Activated T-cell treated with anti-CD3 and anti-CD28 coated beads, Interleukin-2, amount 50 U/mL, for 72 hours (primary cell): ENCODE results near the gene GAP43. TPM values are rescaled to one million over a fixed set of nuclear protein-coding genes. Genes with fewer than 3 reads are reported as not detected.

Source experiments
- ATAC-seq, 2 donors: fragments of 150-1000 bp; cut with Tn5 transposase; replicated peaks in 1 of 2; 2 replicates each; pipeline ENCODE4 v1.10.0; 2021; ENCODE audit warnings: moderate library complexity in 2 of 2, mild to moderate bottlenecking in 1 of 2
- DNase-seq, 2 donors: peaks; one replicate each; pipeline ENCODE4 v3.0.0; 2021 to 2022; ENCODE audit warnings: mixed read lengths in 1 of 2
- H3K27ac Mint-ChIP-seq: one replicate; pipeline ENCODE4 v1.8.0; 2022; ENCODE audit warnings: mild to moderate bottlenecking, moderate library complexity, mixed read lengths
- H3K27me3 Mint-ChIP-seq: one replicate; pipeline ENCODE4 v1.8.0; 2022; ENCODE audit warnings: low read depth, mixed read lengths
- H3K36me3 Mint-ChIP-seq, 2 donors: one replicate each; pipeline ENCODE4 v1.8.0; 2022; ENCODE audit warnings: mixed read lengths in 2 of 2, mild to moderate bottlenecking in 1 of 2; ENCODE audit not compliant: insufficient read depth in 2 of 2
- H3K4me1 Mint-ChIP-seq: one replicate; pipeline ENCODE4 v1.8.0; 2022; ENCODE audit warnings: low read depth, mixed read lengths
- H3K4me3 Mint-ChIP-seq, 2 donors: one replicate each; pipeline ENCODE4 v1.8.0; 2022; ENCODE audit warnings: mild to moderate bottlenecking in 2 of 2, mixed read lengths in 2 of 2, moderate library complexity in 2 of 2
- H3K9me3 Mint-ChIP-seq, 2 donors: one replicate each; pipeline ENCODE4 v1.8.0; 2022; ENCODE audit warnings: mixed read lengths in 2 of 2
- total RNA-seq, 2 donors: library from RNA; stranded (reverse); gene quantifications; one replicate each; pipeline ENCODE4 v1.2.3, GENCODE V29; 2022

Gene GAP43
- total RNA-seq, 2 donors from 2014 or later: not detected

DNA sequence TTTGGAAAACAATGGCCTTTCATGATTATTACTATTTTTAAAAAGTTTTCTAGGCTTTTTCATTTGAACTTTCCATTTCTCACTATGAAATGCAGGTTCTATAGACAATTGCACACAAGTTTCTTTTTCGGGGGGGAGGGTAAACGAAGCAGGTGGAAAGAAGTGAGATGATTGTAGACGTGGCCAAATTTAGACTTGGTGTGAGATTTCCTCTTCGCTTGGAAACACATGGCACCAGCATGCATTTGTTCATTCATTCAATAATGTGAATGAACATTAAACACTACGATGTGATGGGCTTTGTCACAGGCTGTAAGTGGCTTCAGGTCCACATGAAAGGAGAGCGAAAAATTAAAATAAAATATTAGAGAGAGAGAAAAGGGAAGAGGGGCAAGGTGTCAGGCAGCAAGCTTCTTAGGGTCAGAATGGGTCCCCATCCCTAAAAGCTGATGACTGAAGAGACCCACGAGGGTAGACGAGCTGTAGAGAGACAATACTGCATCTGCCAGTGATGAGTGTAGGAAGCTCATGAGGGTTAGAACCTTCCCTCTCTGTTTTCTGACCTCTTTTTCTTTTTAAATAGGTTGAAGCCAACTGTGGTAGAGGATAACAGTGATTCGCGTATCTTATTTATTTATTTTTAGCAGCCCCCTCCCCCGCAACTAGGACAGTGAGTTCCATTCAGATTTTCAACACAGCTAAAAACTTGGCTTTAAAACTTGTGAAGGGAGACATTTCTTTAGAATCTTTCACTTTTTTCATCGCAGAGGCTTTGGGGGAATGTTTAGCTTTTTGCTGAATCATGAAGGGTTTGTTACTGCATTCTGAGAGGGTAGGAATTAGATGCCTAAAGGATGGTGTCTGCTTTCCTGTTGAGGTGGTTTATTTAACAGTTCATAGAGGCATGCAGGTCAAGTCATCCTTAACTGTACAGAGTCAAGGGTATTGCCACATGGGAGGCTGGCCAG is 36.2 kb downstream of the GAP43 start:
- no peak for ATAC-seq
- peaks cover 58% of the 10 kb centered on the region for H3K4me1 Mint-ChIP-seq
- no peaks in the 10 kb centered on the region for H3K36me3 Mint-ChIP-seq
- peak overlapping the region; percentile 80 to 96 for H3K4me3 Mint-ChIP-seq
- H3K27ac Mint-ChIP-seq: peak overlapping the region; percentile 55
- DNase-seq: no peak
- H3K9me3 Mint-ChIP-seq: no peaks in the 10 kb centered on the region
- H3K27me3 Mint-ChIP-seq: peaks cover 6% of the 10 kb centered on the region

DNA sequence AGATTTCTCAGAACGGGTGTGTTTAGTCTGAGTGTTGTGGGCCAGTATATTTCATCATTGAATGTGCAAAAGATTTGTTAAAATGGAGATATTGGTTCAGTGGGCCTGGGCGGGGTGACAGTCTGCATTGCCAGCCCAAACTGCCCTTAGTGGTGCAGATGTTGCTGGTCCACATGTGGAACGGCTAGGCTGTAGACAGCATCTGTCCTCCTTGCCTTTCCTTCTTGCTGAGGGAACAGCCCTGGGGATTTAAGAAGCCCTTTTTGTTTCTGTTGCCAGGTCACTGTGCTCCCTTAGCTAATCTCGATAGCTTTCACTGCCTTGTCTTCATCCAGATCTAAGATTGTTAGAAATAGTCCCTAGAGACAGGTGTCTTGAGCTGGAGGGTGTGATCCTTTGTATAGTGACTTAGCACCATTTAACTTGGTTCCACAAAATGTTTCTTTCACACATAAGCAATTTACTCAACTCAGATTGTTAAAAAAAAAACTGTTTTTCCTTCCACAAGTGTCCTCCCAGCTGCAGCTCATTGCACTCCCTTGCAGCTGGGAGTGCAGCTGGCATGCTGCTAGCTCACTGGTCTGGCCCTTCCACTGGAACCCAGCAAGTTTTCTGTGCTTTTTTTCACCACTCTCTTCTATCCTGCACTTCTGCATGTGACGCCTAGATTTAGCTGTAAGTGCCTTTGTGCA is 37.5 kb downstream of the GAP43 start:
- ATAC-seq (no peak), DNase-seq (no peak)
- peaks cover 55% of the 10 kb centered on the region for H3K4me1 Mint-ChIP-seq
- H3K36me3 Mint-ChIP-seq: no peaks in the 10 kb centered on the region
- no peaks in the 10 kb centered on the region for H3K9me3 Mint-ChIP-seq
- H3K27me3 Mint-ChIP-seq: peaks cover 14% of the 10 kb centered on the region
- H3K4me3 Mint-ChIP-seq: no peak overlapping the region
- H3K27ac Mint-ChIP-seq: no peak overlapping the region

DNA sequence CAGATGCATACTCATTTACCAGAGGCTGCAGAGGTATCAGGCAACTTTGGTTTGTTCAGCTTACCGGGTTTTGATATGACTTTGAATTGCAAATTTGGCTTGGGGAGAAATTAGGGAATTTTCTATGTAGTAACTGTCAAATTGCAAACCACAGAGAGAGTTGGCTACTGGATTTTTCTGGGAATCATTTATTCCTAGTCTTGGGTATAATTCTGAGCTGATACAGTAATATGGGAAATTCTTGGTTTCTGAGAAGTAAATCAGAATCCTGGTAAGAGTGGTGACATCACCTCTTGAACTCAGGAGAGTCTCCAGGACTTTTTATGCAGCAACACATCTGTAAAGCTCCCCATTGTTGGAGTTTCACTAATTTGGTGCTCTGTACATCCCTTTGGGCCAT is 39.0 kb downstream of the GAP43 start:
- Mint-ChIP-seq H3K36me3 (no peaks in the 10 kb centered on the region), H3K27ac (no peak overlapping the region), H3K4me3 (no peak overlapping the region), H3K9me3 (no peaks in the 10 kb centered on the region), H3K27me3 (peaks cover 22% of the 10 kb centered on the region), H3K4me1 (peaks cover 58% of the 10 kb centered on the region)
- DNase-seq: no peak
- ATAC-seq: no peak

DNA sequence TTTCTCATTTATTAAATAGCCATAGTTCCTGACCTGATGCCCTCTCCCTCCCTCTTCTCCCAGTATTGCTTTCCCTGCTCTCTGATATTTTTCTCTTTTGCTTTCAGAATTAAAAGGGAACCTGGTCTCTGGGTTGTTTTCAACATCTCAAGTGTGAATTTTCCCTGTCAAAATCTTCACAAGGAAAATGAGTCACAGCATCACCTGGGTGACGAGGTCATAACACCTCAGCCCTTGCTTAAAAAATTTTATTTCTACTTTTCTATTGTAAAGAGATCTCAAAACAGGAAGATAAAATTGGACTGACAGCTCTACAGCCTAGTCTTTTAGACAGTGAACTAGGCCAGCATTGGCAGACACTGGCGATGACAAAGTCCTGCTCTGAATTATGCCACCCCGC is 40.1 kb downstream of the GAP43 start:
- no peak for ATAC-seq
- H3K4me1 Mint-ChIP-seq: peaks cover 54% of the 10 kb centered on the region

DNA sequence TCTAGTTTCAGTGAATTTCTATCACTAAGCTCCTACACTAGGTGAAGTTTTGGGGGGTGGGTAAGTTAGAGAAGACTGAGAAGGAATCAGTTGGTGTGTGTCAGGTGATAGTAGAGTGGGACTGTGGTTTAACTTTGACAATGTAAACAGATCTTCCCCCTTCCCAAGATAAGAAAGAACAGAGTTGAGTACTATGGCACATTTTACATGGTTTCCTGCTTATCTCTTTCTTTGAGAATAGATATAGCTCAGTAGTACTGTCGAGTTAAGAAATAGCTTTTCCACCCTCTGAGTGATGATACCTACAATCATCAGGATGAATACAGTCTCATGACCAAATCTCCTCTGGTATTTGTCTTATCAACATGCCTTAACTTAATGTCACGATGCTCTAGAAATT is 42.8 kb downstream of the GAP43 start:
- ATAC-seq (no peak), DNase-seq (no peak)
- Mint-ChIP-seq H3K27ac (no peak overlapping the region), H3K36me3 (no peaks in the 10 kb centered on the region), H3K9me3 (no peaks in the 10 kb centered on the region), H3K4me3 (no peak overlapping the region), H3K27me3 (peaks cover 22% of the 10 kb centered on the region), H3K4me1 (peaks cover 35% of the 10 kb centered on the region)

More for the DNA sequence above, 40.1 kb downstream of the GAP43 start:
- H3K36me3 Mint-ChIP-seq: no peaks in the 10 kb centered on the region
- no peak for DNase-seq
- H3K27me3 Mint-ChIP-seq: peaks cover 22% of the 10 kb centered on the region
- no peak overlapping the region for H3K27ac Mint-ChIP-seq
- no peak overlapping the region for H3K4me3 Mint-ChIP-seq
- no peaks in the 10 kb centered on the region for H3K9me3 Mint-ChIP-seq

DNA sequence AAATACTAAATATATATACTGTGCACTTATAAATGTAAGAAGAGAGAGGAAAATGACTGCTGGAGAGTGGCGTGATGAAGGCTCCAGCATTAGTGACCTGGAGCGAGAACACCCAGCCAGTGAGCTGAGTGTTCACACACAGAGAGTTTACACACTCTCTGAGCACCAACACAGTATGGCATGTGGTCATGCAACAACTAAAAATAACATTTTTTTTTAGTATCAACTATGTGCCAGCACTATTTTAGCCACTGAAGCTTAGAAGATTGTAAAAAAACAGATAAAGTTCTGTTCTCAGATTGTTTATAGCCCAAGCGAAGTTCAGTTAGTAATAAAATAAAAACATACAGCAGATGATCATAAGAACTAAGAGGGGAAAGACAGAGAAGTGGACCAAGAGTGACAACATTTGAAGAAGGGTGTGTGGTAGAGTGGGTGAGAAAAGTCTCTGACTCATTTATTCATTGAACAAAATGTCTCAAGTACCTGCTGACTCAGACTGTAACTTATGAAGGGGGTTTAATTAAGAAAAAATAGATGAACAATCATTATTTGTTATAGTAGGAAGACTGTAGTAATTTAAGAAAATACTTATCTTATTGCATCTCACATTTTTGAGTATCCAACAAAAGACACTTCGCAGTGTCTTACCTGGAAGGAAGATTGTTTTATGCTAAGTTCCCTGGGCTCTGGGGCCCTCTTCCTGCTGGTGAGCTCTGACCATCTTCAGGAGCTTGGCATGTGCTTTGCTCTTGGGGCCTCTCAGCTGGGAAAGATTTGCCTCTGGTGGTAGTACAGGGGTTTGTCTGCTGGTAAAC is 43.8 kb downstream of the GAP43 start:
- H3K27ac Mint-ChIP-seq: no peak overlapping the region
- DNase-seq: no peak

DNA sequence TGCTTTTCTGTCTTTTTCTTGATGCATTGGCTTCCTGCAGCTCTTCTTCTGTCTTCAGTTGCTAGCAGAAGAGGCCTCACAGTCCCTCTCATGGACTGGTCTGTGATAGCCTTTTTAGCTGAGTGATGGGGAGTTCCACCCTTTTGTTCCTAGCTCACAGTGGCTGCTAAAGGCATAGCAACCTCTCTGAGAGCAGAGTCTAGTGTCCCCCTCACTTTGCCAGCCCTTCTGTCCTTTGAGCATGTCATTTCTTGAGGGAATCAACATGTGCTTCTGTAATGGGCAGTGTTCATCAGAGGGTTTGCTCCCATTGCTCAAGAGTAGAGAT is 44.4 kb downstream of the GAP43 start:
- DNase-seq: no peak
- no peaks in the 10 kb centered on the region for H3K9me3 Mint-ChIP-seq
- no peaks in the 10 kb centered on the region for H3K36me3 Mint-ChIP-seq
- H3K4me3 Mint-ChIP-seq: no peak overlapping the region
- H3K27ac Mint-ChIP-seq: no peak overlapping the region
- ATAC-seq: peak; percentile 37 to 43
- peaks cover 33% of the 10 kb centered on the region for H3K4me1 Mint-ChIP-seq
- peaks cover 36% of the 10 kb centered on the region for H3K27me3 Mint-ChIP-seq

More for the DNA sequence above, 43.8 kb downstream of the GAP43 start:
- H3K4me1 Mint-ChIP-seq: peaks cover 35% of the 10 kb centered on the region
- H3K4me3 Mint-ChIP-seq: no peak overlapping the region
- no peaks in the 10 kb centered on the region for H3K9me3 Mint-ChIP-seq
- no peaks in the 10 kb centered on the region for H3K36me3 Mint-ChIP-seq
- peaks cover 31% of the 10 kb centered on the region for H3K27me3 Mint-ChIP-seq
- peak; percentile 90 to 91 for ATAC-seq

DNA sequence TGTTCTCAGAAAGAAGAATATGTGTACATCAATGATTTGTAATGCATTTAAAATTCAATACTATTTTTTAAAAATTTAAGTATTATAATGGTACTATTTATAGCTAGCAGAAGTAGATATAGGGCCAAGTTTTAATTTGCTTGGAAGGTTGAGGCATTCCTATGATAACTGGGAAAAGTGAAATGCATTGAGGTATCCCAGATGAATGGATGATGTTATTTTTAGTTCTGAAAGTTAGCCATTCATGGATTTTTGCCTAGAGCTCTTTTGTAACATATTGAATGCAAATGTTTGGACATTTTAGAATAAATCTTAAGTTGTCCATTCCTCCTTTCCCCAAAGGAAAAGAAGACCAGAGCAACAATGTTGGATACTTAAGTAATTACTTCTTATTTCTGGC is 47.6 kb downstream of the GAP43 start:
- H3K9me3 Mint-ChIP-seq: no peaks in the 10 kb centered on the region
- DNase-seq: no peak
- H3K27me3 Mint-ChIP-seq: peaks cover 49% of the 10 kb centered on the region
- no peak overlapping the region for H3K27ac Mint-ChIP-seq
- H3K36me3 Mint-ChIP-seq: no peaks in the 10 kb centered on the region
- H3K4me1 Mint-ChIP-seq: peaks cover 20% of the 10 kb centered on the region
- no peak for ATAC-seq
- no peak overlapping the region for H3K4me3 Mint-ChIP-seq

DNA sequence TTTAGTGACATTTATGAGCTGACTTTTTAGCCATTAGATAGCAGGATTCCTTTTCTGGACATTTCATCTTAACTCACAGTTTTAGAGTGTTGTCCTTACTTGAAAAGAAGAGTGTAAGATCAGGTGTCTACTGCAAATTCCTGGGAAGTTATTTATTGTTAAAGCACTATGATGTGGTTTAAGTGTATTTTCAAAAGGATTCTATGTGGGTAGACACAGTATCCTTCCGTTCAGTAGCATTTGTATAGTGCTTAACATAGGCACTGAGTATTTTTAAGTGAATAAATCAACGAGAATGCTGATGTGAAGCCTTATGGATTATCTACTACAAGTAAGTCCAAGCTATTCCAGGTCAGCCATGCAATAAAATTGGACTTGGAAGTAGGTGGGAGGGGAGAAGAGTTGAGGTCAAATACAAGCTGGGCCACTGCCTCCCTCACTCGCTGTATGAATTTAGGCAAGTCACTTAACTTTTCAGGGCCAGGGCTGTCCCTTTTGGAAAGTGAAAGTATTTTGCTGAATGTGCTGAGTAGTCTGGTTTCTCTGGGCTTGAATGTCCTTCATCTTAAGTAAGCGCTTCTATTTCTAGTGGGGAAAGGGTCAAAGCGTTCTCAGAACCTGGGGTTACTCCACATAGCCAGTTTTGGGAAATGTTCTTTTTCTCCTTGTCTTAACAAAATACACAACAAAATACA is 48.6 kb downstream of the GAP43 start:
- no peak overlapping the region for H3K27ac Mint-ChIP-seq
- peaks cover 52% of the 10 kb centered on the region for H3K27me3 Mint-ChIP-seq
- ATAC-seq (no peak), DNase-seq (no peak)
- H3K36me3 Mint-ChIP-seq: no peaks in the 10 kb centered on the region
- H3K4me1 Mint-ChIP-seq: peaks cover 10% of the 10 kb centered on the region
- H3K9me3 Mint-ChIP-seq: no peaks in the 10 kb centered on the region
- H3K4me3 Mint-ChIP-seq: no peak overlapping the region

DNA sequence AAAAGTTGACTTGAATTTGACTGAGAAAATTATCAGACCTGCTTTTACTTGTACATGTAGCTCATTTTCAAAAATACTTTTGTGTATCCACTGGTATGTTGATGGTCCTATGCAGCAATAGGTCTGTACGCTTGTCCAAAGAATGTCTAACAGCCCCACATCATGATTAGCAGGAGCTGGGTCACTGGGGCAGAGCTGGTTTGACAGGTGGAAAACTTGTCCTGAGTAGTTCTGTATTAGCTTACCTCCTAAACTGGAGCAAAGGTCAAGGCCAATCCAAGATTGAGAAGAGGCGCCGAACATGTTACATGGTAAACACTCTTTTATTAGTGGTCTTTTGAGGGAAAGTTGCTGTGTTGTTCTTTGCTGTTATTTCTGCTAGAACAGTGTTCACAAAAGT is 50.6 kb downstream of the GAP43 start:
- no peak overlapping the region for H3K27ac Mint-ChIP-seq
- H3K27me3 Mint-ChIP-seq: peaks cover 71% of the 10 kb centered on the region
- ATAC-seq (no peak), DNase-seq (no peak)
- H3K36me3 Mint-ChIP-seq: no peaks in the 10 kb centered on the region
- H3K4me3 Mint-ChIP-seq: no peak overlapping the region
- H3K4me1 Mint-ChIP-seq: no peaks in the 10 kb centered on the region
- no peaks in the 10 kb centered on the region for H3K9me3 Mint-ChIP-seq

DNA sequence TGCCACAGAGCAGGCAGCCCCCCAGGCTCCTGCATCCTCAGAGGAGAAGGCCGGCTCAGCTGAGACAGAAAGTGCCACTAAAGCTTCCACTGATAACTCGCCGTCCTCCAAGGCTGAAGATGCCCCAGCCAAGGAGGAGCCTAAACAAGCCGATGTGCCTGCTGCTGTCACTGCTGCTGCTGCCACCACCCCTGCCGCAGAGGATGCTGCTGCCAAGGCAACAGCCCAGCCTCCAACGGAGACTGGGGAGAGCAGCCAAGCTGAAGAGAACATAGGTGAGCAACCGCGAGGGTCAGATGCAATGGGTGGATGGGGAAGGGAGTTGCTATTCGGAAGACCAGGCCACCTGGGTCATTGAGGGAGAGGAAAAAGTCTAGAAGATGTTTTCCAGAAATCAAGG is 53.0 kb downstream of the GAP43 start:
- Mint-ChIP-seq H3K9me3 (no peaks in the 10 kb centered on the region), H3K36me3 (no peaks in the 10 kb centered on the region), H3K4me3 (no peak overlapping the region), H3K4me1 (no peaks in the 10 kb centered on the region), H3K27ac (no peak overlapping the region), H3K27me3 (peaks cover 87% of the 10 kb centered on the region)
- DNase-seq (no peak), ATAC-seq (no peak)

DNA sequence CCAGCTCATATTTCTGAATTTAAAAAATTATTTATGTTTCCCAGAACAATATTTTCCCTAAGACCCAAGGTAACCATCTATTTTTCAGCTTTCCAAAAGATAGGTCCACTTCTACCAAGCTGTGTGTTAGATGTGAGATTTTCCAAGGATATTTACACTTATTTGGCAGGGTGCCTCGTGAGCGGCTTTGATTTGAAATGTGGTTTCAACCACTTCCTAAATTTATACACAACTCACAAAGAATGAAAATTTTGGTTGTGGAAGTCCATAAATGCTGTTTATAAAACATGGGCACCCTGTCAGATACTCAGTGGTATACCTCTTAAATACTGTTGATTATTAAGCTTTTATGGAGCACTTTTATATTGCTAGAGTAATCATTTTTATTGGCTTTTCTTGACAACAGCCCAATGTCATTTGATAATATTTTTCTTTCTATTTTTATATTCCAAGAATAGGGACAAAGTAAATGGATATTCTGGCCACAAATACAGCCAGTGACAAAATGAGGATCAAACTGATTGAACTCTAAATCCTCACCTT is 57.6 kb downstream of the GAP43 start:
- no peaks in the 10 kb centered on the region for H3K36me3 Mint-ChIP-seq
- H3K4me3 Mint-ChIP-seq: no peak overlapping the region
- H3K4me1 Mint-ChIP-seq: peaks cover 11% of the 10 kb centered on the region
- no peak for DNase-seq
- ATAC-seq: no peak
- peaks cover 68% of the 10 kb centered on the region for H3K27me3 Mint-ChIP-seq
- H3K27ac Mint-ChIP-seq: no peak overlapping the region
- no peaks in the 10 kb centered on the region for H3K9me3 Mint-ChIP-seq
